ENCODE results near the gene BCL7C.

The BCL7C gene

DNA sequence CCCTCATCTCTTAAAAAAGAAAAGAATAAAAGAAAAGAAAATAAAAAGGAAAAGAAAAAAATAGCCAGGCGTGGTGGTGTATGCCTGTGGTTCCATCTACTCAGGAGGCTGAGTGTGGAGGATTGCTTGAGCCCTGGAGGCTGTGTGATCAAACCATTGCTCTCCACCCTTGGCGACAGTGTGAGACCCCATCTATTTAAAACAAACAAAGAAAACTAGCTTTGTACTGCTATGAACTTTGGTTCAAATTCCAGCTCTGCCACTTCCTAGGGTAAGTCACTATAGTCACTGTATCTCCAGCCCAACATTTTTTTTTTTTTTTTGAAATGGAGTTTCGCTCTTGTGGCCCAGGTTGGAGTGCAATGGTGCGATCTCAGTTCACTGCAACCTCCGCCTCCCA lies 6.7 kb upstream of the BCL7C start:
- H3K4me3 ChIP-seq (ENCODE audit: low read depth, low read length): no peak overlapping the region
- TF ChIP-seq, protein P1, sequence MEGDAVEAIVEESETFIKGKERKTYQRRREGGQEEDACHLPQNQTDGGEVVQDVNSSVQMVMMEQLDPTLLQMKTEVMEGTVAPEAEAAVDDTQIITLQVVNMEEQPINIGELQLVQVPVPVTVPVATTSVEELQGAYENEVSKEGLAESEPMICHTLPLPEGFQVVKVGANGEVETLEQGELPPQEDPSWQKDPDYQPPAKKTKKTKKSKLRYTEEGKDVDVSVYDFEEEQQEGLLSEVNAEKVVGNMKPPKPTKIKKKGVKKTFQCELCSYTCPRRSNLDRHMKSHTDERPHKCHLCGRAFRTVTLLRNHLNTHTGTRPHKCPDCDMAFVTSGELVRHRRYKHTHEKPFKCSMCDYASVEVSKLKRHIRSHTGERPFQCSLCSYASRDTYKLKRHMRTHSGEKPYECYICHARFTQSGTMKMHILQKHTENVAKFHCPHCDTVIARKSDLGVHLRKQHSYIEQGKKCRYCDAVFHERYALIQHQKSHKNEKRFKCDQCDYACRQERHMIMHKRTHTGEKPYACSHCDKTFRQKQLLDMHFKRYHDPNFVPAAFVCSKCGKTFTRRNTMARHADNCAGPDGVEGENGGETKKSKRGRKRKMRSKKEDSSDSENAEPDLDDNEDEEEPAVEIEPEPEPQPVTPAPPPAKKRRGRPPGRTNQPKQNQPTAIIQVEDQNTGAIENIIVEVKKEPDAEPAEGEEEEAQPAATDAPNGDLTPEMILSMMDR (IDR thresholded peaks at IDR 0.05; ENCODE audit: borderline replicate concordance, insufficient read depth, low read depth, low read length): no peak

DNA sequence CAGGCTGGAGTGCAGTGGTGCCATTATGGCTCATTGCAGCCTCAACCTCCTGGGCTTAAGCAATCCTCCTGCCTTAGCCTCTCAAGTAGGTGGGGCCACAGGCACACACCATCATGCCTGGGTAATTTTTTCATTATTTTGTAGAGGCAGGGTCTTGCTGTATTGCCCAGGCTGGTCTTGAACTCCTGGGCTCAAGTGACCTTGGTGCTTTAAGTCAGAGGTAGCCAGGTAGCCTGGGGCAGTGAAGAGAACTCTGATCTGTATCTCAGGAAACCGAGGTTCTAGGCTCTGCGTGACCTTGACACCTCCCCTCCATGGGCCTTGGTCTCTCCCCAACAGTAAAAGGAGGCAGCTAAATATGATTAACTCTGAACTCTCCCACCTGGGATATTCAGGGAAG lies 5.9 kb upstream of the BCL7C start:
- H3K4me3 ChIP-seq (ENCODE audit: low read depth, low read length): no peak overlapping the region
- TF ChIP-seq, protein P1 (IDR thresholded peaks at IDR 0.05; ENCODE audit: borderline replicate concordance, insufficient read depth, low read depth, low read length): no peak

DNA sequence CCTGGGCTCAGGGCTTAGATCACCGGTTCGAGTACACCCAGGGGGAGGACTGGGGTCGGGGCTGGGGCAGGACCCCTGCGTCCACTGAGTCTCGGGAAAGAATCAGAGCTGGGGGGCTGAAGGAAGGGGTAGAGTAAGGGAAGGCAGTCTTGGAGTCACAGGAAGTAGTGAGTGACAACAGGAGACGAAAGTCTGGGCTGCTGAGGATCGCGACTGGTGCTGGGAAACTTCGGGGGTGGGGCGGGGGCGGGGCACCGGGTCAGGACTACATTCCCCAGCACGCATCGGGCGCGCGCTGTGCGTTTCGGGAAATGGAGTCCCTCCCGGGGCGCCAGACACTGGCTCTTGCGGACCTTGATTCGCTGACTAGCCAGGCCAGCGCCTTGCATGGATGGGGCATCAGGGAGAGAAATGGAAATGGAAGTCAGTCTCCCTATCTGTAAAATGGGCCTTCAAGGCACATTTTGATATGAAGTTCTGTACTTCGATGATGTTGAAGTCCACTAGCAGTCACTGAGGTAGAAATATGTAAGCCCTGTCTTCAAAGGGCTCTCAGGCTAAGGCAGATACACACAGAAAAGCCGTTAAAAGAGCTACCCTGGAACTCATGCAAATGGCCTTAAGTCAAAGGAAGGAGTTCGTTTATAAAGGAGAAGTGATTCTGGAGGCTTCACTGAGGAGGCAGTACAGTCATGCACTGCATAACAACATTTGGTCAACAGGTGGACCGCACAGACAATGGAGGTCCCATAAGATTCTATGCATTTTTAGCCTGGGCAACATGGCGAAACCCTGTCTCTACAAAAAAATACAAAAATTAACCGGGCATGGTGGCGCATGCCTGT lies 3.2 kb upstream of the BCL7C start:
- H3K4me3 ChIP-seq (ENCODE audit: low read depth, low read length): peak overlapping the region; percentile 47
- TF ChIP-seq, protein P1 (IDR thresholded peaks at IDR 0.05; ENCODE audit: borderline replicate concordance, insufficient read depth, low read depth, low read length): no peak

DNA sequence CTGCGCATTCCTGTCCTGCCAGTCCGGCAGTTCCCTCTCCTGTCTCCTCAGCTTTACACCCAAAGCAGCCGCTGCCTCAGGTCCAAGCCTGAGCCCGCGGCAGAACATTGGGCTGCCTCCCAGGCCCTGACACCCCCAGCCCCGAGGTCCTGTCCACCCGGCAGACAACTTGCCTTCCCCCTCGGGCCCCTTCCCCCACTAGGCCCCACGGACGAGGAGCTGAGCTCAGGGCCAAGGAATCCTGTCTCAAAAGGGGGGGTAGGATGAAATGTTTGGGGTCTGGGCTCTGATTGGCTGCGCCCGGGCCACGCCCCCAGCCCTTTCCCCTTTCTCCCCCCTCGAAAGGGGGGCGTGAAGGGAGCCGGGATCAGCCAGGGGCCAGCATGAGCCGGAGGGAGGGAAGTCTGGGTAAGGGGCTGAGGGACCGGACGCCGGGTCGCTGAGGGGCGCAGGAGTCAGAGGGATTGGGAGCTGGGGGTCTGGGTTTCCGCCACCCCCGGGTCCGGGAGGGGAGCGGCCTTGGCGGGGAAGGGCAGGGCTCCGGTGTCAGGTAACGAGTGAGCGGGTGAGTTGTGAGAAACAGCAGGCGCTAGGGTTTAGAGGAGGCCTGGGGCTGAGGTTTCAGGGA lies 2.5 kb upstream of the BCL7C start, which contains the start of gene CTF1:
TSS of gene CTF1 (plus strand) at position 354 of the 628 bp plus-strand sequence. CDS start at position 384, 30 bp downstream.
- TF ChIP-seq, protein P1 (IDR thresholded peaks at IDR 0.05; ENCODE audit: borderline replicate concordance, insufficient read depth, low read depth, low read length): no peak
- peak within 1 kb of the TSS; percentile 47 for H3K4me3 ChIP-seq (ENCODE audit: low read depth, low read length)

DNA sequence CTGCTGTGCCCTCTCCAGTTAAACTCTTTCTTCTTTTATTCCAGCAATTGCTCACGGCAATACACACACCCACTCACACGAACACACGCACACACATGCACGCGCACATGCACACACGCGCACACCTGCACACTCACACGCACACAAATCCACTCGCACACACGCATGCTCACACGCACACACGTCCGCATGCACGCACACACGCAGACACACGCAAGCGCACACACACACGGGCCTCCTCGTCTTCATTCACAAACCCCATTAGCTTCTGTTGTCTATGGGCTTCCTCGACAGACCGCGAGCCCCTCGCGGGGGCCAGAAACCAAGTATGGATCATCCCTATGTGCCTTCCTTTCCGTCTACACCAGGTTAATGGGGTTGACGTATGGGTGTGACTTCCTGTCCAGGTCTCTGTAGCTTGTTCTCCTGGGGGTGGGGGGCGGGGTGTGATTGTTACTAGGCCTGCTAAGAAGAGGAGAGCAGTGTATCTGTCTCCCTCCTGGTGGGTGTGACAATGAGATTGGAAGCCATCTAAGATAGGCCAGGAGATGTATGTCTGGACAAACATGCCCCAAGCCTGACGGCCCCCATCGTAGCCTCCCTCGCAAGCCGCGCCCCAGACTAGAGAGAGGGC lies 1.9 kb upstream of the BCL7C start:
- TF ChIP-seq, protein P1 (IDR thresholded peaks at IDR 0.05; ENCODE audit: borderline replicate concordance, insufficient read depth, low read depth, low read length): no peak
- H3K4me3 ChIP-seq (ENCODE audit: low read depth, low read length): no peak overlapping the region

DNA sequence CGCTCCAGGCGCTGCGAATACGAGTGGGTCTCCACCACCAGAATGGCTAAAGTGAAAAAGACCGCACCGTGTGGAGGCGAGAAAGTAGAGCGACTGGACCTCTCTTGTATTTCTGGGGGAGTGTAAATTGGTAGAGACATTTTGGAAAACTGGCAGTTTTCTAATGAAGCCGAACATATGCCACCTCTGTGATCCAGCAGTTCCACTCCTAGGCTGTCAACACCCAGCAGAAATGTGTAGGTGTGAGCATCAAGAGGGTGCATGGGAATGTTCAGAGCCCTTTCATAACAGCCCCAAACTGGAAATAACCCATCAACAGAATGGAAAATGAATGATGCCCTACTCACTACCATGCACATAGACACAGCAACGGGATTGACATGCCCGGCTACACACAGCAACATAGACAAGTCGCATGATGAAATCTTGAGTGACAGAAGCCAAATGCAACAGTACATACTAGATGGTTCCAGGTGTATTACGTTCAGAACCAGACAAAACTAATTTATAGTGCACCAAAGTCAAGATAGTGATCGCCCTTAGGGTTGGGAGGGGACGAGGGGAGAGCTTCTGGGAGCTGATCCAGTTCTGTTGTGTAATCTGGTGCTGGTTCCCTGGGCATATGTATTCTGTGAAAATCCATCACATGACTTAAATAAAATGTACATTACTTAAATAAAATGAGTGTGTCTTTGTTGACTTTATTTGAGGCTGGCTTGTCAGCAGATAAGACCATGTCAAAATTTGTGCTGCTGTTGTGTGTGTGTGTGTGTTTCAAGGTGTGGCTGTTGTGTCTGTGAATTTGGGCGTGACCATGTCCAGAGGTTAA lies 877 bp upstream of the BCL7C start:
- TF ChIP-seq, protein P1 (IDR thresholded peaks at IDR 0.05; ENCODE audit: borderline replicate concordance, insufficient read depth, low read depth, low read length): no peak
- H3K4me3 ChIP-seq (ENCODE audit: low read depth, low read length): no peak overlapping the region
